SU-DHL-6 (cell line): ENCODE data around the gene MDP1.

ENCODE experiments used
- H2AFZ ChIP-seq: fragments of 200-600 bp; sonication (generic); 2 replicates; pipeline ENCODE4 v1.6.1; 2014; ENCODE audit warnings: low read depth, mild to moderate bottlenecking, moderate library complexity, mixed read lengths, antibody characterized with exemption, low read length; ENCODE audit not compliant: severe bottlenecking
- H3F3A ChIP-seq: fragments of 200-600 bp; shearing (Covaris generic); 2 replicates; pipeline ENCODE4 v1.6.0; 2016; ENCODE audit warnings: antibody characterized with exemption, mild to moderate bottlenecking; ENCODE audit not compliant: insufficient read depth
- H3K27ac ChIP-seq: fragments of 200-600 bp; sonication (generic); 2 replicates; pipeline ENCODE4 v1.5.1; 2016; ENCODE audit warnings: low read depth, mild to moderate bottlenecking, low read length, moderate library complexity, mixed read lengths
- H3K27me3 ChIP-seq: fragments of 200-600 bp; sonication (generic), shearing (Covaris generic); 2 replicates; pipeline ENCODE4 v1.6.0; 2014; ENCODE audit warnings: mild to moderate bottlenecking, low read length
- H3K36me3 ChIP-seq: fragments of 200-600 bp; sonication (generic); 2 replicates; pipeline ENCODE4 v1.6.1; 2014; ENCODE audit warnings: mild to moderate bottlenecking, low read length, mixed read lengths
- H3K4me2 ChIP-seq: fragments of 300-600, 200-600 bp; shearing (Covaris generic), sonication (generic); 2 replicates; pipeline ENCODE4 v1.6.0; 2014; ENCODE audit warnings: low read length, low read depth, mild to moderate bottlenecking; ENCODE audit not compliant: poor library complexity, severe bottlenecking
- H3K4me3 ChIP-seq: fragments of 200-600 bp; sonication (generic); 2 replicates; pipeline ENCODE4 v1.5.1; 2014; ENCODE audit warnings: antibody characterized with exemption, low read length, mild to moderate bottlenecking, mixed read lengths; ENCODE audit not compliant: insufficient read depth, poor library complexity, severe bottlenecking
- H3K79me2 ChIP-seq: fragments of 200-600 bp; sonication (generic); 2 replicates; pipeline ENCODE4 v1.6.1; 2014; ENCODE audit warnings: mild to moderate bottlenecking, low read length, moderate library complexity; ENCODE audit not compliant: insufficient read depth
- H3K9ac ChIP-seq: fragments of 200-600 bp; sonication (generic); 2 replicates; pipeline ENCODE4 v1.7.0; 2014; ENCODE audit warnings: mild to moderate bottlenecking, low read length
- H3K9me2 ChIP-seq: fragments of 200-600 bp; sonication (generic); replicated peaks from 2 replicates; pipeline ENCODE4 v1.6.1; 2014; ENCODE audit warnings: low read length; ENCODE audit not compliant: insufficient read depth
- H3K9me3 ChIP-seq: fragments of 200-600 bp; sonication (generic); 2 replicates; pipeline ENCODE4 v1.6.1; 2014; ENCODE audit warnings: low read length, mixed read lengths; ENCODE audit not compliant: insufficient read depth
- H4K20me1 ChIP-seq: fragments of 200-600 bp; sonication (generic); 2 replicates; pipeline ENCODE4 v1.6.1; 2014; ENCODE audit warnings: low read depth, mild to moderate bottlenecking, antibody characterized with exemption, low read length, moderate library complexity, mixed read lengths
- CTCF ChIP-seq: fragments of 200-600 bp; sonication (generic); IDR thresholded peaks from one replicate; pipeline ENCODE4 v1.5.1; 2017; ENCODE audit warnings: antibody characterized with exemption, mild to moderate bottlenecking, low read length, moderate library complexity; ENCODE audit not compliant: insufficient read depth, poor library complexity, severe bottlenecking
- EZH2phosphoT487 ChIP-seq: fragments of 200-600 bp; sonication (generic), shearing (Covaris generic); conservative IDR thresholded peaks from 2 replicates; pipeline ENCODE4 v1.6.1; 2018; ENCODE audit warnings: mild to moderate bottlenecking, antibody characterized with exemption, low read length, moderate library complexity, mixed read lengths

MDP1 gene

GRCh38 chr14:24243336-24243836 is 27.5 kb upstream of the MDP1 start:
- H3K9ac ChIP-seq: peak overlapping the region; percentile 75
- peak overlapping the region; percentile 80 for H3K4me2 ChIP-seq
- peaks cover 7% of the 10 kb centered on the region; the same call in 1 of the 2 replicates for H3K79me2 ChIP-seq
- TF ChIP-seq CTCF (no peak), EZH2phosphoT487 (no peak)
- peak overlapping the region; percentile 84 for H3K4me3 ChIP-seq
- no peaks in the 10 kb centered on the region for H3K27me3 ChIP-seq
- H2AFZ ChIP-seq: peak overlapping the region; percentile 83
- no peaks in the 10 kb centered on the region for H3K9me3 ChIP-seq
- no peaks in the 10 kb centered on the region for H3F3A ChIP-seq
- H3K9me2 ChIP-seq: no peaks in the 10 kb centered on the region
- H4K20me1 ChIP-seq: no peaks in the 10 kb centered on the region; the same call in 1 of the 2 replicates
- H3K27ac ChIP-seq: peak overlapping the region; percentile 89
- no peaks in the 10 kb centered on the region; the same call in 1 of the 2 replicates for H3K36me3 ChIP-seq

GRCh38 chr14:24241829-24242443 is 26.1 kb upstream of the MDP1 start:
- H3K4me3 ChIP-seq: peak overlapping the region; percentile 84
- H3K79me2 ChIP-seq: peaks cover 7% of the 10 kb centered on the region; the same call in 1 of the 2 replicates
- no peaks in the 10 kb centered on the region for H3K9me2 ChIP-seq
- no peaks in the 10 kb centered on the region for H3K9me3 ChIP-seq
- peak overlapping the region; percentile 80 for H3K4me2 ChIP-seq
- peak overlapping the region; percentile 83 for H2AFZ ChIP-seq
- no peaks in the 10 kb centered on the region; the same call in 1 of the 2 replicates for H3K36me3 ChIP-seq
- H3K27me3 ChIP-seq: no peaks in the 10 kb centered on the region
- peak overlapping the region; percentile 75 for H3K9ac ChIP-seq
- TF ChIP-seq CTCF (no peak), EZH2phosphoT487 (no peak)
- H3F3A ChIP-seq: no peaks in the 10 kb centered on the region
- H4K20me1 ChIP-seq: no peaks in the 10 kb centered on the region; the same call in 1 of the 2 replicates
- H3K27ac ChIP-seq: peak overlapping the region; percentile 89

DNA sequence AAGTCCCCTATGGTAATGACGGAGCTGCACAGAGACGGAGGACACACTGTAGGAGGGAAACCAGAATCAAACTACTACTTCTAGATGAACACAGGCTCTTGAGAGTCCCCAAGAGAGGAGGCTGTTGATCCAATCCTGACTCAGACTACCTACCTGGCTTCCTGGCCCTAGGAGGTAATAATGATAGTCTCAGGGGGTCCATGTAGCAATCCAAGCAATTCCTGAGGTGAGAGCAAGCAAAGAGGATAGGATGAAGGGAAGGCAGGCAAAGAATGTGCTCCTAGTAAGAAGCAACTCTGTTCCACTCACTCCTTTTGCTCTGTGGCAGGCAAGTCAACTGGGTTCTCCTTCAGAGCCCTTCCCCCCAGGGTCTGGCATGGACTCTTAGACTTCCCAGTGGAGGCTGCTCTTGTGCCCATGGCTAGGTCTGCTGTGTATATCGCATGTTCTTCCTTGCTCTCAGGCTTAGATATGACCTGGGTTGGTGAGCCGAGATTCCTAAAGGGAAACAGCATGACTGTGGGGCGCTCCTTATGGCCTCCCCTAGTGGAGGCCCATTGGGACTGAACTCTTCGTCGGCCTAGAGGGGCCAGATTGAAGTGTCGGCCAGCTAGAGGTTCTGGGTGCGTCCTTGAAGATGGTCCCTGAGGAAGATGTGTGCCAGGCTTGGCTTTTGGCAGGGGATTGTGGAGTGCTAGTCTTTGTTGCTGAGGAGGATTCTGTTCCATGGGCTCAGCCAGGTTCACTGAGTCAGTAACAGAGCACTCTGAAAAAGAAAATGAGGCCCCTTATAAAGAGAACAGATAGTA is 24.4 kb upstream of the MDP1 start:
- Histone ChIP-seq H3K9me2 (no peaks in the 10 kb centered on the region), H3K27me3 (no peaks in the 10 kb centered on the region), H3K9ac (no peak overlapping the region), H3K36me3 (no peaks in the 10 kb centered on the region; the same call in 1 of the 2 replicates), H4K20me1 (no peaks in the 10 kb centered on the region; the same call in 1 of the 2 replicates), H3K4me3 (no peak overlapping the region), H3K4me2 (peak overlapping the region; percentile 2), H3F3A (no peaks in the 10 kb centered on the region), H3K9me3 (no peaks in the 10 kb centered on the region), H2AFZ (no peak overlapping the region), H3K79me2 (peaks cover 7% of the 10 kb centered on the region; the same call in 1 of the 2 replicates), H3K27ac (no peak overlapping the region)
- no peak for TF ChIP-seq EZH2phosphoT487
